ENCODE measurements around the gene MUTYH.
"Not testable (repeated sequence)": the region's sequence is repeated elsewhere in the genome, so short reads cannot be mapped to it uniquely, and the experiment has no call there.

The MUTYH gene

DNA sequence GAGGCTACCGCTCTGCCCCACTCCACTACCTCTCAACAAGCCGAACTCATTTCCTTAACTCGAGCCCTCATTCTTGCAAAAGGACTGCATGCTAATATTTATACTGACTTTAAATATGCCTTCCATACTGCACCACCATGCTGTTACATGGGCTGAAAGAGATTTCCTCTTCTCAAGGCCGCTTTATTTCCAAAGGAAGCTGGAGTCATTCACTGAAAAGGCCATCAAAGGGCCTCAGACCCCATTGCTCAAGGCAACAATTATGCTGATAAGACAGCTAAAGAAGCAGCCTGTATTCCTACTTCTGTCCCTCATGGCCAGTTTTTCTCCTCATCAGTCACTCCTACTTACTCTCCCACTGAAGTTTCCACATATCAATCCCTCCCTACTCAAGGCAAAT, 20.5 kb downstream of the MUTYH start:
- DNase-seq: no peak

DNA sequence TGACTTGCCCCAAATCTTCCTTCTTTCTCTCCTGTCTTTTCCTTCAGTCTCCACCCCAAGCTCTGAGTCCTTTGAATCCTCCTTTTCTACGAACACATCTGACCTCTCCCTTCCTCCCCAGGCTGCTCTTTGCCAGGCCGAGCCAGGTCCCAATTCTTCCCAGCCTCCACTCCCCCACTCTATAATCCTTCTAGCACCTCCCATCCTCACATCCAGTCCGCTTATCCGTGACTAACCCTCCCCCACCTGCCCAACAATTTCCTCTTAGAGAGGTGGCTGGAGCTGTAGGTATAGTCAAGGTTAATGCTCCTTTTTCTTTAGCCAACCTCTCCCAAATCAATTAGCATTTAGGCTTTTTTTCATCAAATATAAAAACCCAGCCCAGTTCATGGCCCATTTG, 23.1 kb downstream of the MUTYH start:
- DNase-seq: no peak

DNA sequence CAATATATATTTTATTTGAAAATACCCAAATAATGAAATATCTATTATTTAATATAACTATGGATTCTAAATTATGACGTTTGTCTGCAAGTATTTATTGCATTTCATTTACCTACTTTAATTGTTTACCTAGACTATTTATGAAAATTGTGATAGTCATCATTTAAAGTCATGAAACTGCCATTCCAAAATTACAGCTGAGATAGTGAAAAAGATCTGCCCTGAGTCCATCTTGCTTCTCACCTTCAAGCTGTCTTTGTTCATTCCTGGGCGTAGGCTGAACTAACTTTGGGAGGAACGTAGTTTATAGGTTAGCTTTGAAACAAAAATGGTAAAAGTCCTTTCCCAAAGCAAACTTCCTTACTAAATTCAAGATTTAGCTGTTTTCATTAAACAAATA, 26.0 kb downstream of the MUTYH start:
- DNase-seq: no peak

DNA sequence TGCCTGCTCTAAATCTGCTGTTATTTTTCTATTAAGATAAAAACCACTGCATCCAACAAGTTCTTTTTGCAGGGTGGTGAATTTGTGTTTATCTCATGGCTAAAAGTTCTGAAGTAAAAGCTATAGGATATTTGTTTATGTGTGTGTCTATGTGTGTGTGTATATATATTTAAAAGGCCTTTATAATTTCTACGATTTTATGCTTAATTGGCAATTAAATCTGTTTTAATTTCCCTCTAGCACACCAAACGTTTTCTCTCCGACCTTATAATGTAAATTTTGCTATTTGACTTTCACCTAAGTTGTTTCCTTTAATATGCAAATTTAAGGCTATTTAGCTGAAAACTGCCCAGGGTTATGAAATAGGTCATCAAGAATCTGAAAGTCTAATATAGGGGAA, 33.3 kb downstream of the MUTYH start:
- DNase-seq: no peak

DNA sequence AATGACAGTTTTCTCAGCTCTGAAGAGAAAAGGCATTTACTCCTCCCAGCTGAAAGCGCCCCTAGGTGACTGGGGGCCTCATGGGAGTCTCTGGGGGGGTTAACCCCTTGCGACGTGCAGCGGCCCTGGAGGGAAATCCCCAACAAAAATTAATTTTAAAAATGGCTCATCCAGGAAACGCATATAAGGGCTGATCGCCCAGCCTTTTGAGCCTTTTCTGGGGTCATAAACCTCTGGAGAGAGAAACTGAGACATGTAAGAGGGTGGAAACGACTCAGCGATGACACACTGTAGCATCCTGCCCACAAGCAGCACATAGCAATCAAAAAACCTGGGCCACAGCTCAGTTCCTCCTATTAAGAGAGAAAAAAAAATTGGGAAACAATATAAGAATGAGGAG, 33.9 kb downstream of the MUTYH start:
- DNase-seq: no peak

DNA sequence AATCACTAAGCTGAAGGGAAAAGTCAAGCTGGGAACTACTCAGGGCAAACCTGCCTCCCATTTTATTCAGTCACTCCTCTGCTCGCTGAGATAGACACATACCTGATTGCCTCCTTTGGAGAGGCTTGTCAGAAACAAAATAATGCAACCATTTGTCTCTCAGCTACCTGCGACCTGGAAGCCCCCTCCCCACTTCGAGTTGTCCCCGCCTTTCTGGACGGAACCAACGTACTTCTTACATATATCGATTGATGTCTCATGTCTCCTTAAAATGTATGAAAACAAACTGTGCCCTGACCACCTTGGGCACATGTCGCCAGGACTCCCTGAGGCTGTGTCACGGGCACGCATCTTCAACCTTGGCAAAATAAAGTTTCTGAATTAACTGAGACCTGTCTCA, 35.0 kb downstream of the MUTYH start:
- DNase-seq: no peak

DNA sequence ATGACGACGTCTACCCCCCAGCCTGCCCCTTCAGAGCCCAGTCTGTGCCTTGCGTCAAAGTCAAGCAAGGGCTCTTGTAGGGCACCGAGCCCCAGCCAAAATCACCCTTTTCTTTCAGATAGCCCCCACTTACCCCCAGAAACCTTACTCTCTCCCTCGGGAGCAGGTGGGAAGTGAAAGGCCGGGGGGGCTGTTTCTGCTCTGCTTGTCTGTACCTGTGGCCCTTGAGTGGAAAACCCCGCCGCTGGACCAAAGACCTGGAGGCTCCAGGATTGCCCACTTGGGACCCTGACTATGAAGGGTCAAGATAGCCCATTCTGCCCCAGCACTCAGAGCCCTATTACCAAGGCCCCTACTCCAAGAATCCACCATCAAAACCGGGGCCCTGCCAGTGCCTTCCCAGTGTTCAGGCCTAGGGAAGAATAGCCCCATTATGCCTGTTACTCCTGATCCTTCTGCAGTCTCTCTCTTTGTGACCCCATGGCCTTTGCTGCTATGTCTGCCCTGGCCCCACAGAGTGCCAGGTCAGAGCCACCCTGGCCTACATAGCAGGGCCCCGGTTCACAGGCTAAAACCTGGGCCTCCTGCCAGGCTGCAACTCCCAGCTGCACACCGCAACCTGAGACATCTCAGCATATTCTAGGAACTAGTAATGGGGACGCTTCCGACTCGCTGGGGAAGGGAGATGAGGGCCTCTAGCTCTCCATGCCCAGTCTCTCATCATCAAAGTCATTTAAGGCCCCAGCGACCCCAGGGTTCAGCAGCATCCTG, 35.7 kb downstream of the MUTYH start:
- DNase-seq: peak; percentile 0

DNA sequence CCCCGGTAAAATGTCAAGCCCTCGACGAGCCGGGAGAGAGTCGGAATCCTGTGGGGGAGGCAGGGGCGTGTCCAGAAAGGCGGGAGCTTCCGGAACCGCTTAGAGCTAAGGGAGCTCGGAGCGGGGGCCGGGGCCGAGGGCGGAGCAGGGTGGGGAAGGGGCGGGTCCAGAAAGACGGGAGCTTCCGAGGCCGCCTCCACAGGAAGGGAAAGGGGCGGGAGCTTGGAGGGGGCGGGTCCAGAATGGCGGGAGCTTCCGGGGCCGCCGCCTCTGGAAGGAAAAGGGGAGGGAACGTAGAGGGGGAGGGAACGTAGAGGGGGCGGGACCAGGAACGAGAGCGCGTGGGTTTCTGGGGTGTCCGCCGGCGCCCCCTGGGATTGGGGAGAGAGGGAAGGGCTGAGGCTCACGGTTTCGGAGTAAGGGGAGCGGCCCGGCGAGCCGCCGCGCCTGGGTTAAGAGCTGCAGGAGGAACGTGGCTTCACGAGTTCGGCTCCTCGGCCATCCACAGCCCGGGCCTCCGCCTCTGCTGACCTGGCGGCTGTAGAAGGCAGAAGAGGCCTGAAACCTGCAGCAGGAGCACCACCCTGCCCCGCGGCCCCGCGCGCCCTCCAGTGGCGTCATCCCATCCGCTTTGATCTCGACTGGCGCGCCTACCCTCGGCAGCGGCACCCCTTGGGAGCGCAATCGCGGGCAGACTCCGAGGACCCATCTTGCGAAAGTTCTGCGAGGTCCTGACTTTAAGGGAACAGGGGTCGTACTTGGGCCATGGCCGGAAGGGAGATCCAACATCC, 36.5 kb downstream of the MUTYH start:
- DNase-seq: peak; percentile 99

DNA sequence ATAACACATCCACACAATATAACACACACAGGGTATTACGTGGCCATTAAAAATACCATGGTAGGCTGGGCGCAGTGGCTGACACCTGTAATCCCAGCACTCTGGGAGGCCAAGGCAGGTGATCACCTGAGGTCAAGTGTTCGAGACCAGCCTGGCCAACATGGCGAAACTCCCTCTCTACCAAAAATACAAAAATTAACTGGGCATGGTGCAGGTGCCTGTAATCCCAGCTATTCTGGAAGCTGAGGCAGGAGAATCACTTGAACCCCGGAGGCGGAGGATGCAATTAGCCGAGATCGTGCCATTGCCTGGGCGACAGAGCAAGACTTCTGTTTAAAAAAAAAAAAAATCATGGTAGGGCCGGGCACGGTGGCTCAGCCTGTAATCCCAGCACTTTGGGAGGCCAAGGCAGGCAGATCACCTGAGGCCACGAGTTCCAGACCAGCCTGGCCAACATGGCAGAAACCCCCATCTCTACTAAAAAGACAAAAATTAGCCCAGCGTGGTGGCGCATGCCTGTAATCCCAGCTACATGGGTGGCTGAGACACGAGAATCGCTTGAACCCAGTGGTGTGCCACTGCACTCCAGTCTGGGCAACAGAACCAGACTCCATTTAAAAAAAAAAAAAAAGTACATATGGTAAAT, 37.6 kb downstream of the MUTYH start:
- no peak for DNase-seq

DNA sequence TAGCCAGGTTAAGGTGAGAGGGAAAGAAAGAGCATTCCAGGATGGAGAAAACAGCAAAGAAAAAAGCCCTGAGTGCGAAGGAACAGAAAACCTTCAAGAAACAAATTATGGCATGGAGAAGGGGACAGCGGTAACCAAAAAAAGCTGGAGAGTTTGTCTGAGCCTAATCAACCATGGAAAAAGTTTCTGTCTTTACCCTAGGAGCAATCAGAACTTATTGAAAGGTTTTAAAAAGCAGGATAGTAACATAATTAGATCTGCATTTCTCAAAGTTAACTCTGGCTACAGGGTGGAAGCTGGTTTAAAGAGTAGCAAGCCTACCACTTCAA, 39.6 kb downstream of the MUTYH start:
- no peak for DNase-seq

DNA sequence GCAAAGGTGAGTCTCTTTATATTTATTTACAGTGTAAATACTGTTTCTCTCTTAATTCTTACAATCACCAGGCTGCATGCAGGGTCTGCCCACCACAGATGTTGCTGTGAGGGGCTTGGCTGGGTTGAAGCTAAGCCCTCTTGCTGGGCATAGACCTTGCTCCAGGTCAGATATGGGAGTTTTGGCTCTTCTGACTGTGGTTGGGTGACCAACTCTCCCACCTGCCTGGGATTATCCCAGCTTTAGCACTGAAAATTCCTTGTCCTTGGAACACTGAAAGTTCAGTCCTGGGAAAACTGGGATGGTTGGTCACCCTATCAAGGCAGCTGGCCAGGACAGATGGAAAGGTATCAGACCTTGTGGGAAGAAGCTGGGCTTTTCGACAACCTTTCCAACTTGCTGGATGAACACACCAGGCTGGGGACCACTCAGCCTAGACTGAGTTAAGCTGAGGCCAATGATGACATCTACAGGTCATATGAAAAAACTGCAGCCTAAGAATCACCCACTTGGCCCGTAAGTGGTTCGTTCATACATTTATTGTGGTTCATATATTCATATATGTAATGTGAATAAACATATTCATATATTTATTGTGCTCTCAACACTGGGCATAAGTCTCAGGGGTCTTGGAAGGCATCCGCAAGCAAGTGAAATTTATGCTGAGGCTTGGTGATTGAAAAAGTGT, 40.1 kb downstream of the MUTYH start:
- peak; percentile 76 for DNase-seq

DNA sequence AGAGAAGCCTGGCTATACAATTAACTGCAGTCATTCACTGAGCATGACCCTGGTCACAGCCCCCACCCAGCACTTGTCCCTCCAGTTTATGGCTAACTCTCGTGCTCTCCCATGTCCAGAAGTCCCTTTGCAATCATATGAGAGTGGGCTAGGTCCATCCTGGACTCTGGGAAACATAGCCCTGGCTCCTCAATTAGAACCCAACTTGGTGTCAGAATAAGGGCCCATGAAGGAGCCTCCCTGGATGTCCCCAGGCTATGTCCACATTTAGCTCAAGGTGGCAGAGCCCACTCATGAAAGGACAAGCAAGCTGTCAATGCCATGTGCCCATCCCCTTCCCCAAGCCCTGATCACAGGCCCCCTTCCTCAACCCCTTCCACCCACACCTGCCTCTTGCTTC, 40.9 kb downstream of the MUTYH start:
- no peak for DNase-seq

DNA sequence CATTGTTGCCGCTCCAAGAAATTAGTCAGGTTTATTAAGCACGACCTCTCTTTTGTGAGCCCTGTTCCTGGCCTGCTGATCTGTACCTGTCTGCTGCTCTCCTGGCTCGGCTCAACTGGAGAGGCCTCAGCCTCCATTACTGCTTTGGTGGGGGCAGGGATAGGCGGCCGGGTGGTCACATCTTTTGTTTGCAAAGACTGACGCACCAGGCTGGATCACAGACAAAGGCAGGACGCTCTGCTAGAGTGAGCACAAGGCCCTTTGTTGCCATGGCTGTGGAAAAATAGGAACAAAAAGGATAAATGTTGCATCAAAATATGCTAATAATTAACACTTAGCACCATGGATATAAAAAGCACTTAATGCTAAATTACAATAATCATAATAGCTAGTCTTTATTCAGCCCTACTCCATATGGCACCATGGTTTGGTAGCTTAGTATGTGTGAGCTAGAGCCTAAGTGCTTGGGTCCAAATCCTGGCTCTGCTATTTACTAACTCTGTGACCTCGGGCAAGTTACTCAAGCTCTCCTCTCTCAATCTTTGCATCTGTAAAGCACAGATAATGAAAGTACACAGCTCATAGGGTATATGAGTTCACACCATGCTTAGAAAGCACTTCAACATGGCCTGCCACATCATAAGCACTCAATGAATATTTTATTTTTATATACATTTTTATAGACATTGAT, 42.4 kb downstream of the MUTYH start:
- DNase-seq: no peak

DNA sequence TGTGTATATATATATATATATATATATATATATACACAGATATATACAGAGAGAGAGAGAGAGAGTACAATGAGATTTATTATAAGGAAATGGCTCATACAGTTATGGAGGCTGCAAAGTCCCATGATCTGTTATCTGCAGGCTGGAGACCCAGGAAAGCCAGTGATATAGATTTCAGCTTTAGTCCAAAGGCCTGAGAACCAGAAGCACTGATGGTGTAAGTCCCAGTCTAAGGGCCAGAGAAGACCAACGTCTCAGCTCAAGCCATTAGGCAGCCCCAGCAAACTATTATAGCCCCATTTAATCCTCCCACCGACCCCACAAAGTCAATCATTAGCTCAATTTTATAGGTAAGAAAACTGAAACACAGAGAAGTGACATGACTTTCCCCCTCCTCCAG, 48.5 kb downstream of the MUTYH start:
- DNase-seq: no peak

DNA sequence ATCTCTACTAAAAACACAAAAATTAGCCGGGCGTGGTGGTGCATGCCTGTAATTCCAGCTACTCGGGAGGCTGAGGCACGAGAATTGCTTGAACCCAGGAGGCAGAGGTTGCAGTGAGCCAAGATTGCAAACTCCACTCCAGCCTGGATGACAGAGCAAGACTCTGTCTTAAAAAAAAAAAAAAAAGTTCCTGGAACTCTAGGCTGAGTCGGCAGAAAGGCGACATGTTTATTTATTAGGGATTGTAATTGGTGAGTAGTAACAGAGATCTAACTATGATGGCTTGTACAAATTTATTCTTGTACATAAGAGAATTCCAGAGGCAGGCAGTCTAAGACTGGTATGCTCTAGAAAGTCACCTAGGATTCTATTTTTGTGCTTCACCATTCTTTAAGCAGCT, 49.2 kb downstream of the MUTYH start:
- DNase-seq: not testable (repeated sequence)

DNA sequence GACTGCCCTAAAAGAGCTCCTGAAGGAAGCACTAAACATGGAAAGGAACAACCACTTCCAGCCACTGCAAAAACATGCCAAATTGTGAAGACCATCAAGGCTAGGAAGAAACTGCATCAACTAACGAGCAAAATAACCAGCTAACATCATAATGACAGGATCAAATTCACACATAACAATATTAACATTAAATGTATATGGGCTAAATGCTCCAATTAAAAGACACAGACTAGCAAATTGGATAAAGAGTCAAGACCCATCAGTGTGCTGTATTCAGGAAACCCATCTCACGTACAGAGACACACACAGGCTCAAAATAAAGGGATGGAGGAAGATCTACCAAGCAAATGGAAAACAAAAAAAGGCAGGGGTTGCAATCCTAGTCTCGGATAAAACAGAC, 53.7 kb downstream of the MUTYH start:
- not testable (repeated sequence) for DNase-seq

DNA sequence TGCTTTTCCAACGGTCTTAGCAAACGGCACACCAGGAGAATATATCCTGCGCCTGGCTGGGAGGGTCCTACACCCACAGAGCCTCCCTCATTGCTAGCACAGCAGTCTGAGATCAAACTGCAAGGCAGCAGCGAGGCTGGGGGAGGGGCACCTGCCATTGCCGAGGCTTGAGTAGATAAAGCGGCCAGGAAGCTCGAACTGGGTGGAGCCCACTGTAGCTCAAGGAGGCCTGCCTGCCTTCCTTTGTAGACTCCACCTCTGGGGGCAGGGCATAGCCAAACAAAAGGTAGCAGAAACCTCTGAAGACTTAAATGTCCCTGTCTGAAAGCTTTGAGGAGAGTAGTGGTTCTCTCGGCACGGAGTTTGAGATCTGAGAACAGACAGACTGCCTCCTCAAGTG, 55.4 kb downstream of the MUTYH start:
- not testable (repeated sequence) for DNase-seq

DNA sequence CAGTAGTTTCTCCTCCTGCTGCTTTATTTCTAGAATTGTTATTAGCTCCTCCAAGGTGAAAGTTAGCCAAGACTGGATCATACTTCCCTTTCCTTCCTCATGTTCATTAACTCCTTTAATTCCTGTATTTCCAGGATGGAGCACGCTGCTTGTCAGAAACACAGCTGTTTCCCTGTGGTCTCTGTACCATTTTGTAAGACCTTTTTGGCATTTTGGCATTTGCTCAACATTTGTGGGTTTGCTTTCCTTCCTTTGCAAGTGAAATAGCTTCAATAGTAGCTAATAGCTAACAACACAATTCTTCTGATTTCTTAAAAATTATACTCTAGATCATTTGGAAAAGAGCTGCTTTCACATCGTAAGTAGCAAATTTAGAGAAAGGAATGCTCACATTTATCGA, 57.9 kb downstream of the MUTYH start:
- no peak for DNase-seq

Data from CD4-positive, alpha-beta T cell treated with Interleukin-17A for 1 hour (primary cell).